Neuronal stem cell (in vitro differentiated cells): ENCODE measurements around the gene CSMD2.

Experiments
- DNase-seq: peaks from one replicate; pipeline ENCODE4 v3.0.0-alpha.2; 2013; ENCODE audit warnings: low spot score
- H2AFZ ChIP-seq: one replicate; pipeline ENCODE4 v1.6.1; 2013; ENCODE audit warnings: mild to moderate bottlenecking, low read length, inconsistent platforms
- H2AK5ac ChIP-seq: 2 replicates; pipeline ENCODE4 v1.6.1; 2013; ENCODE audit warnings: low read depth, mild to moderate bottlenecking, inconsistent platforms, low read length, moderate library complexity, mixed read lengths
- H2BK120ac ChIP-seq: 2 replicates; pipeline ENCODE4 v1.6.1; 2013; ENCODE audit warnings: low read depth, mild to moderate bottlenecking, inconsistent platforms, low read length, moderate library complexity, mixed read lengths
- H2BK12ac ChIP-seq: one replicate; pipeline ENCODE4 v1.6.1; 2013; ENCODE audit warnings: low read length, inconsistent platforms
- H2BK15ac ChIP-seq: 2 replicates; pipeline ENCODE4 v1.6.1; 2013; ENCODE audit warnings: mild to moderate bottlenecking, low read length, inconsistent platforms, mixed read lengths
- H2BK5ac ChIP-seq: one replicate; pipeline ENCODE4 v1.6.1; 2013; ENCODE audit warnings: inconsistent platforms, mild to moderate bottlenecking, low read length, moderate library complexity
- H3K14ac ChIP-seq: one replicate; pipeline ENCODE4 v1.6.1; 2013; ENCODE audit warnings: low read length, inconsistent platforms
- H3K18ac ChIP-seq: 2 replicates; pipeline ENCODE4 v1.6.1; 2013; ENCODE audit warnings: low read length, inconsistent platforms
- H3K23ac ChIP-seq: 2 replicates; pipeline ENCODE4 v1.6.1; 2013; ENCODE audit warnings: low read depth, mild to moderate bottlenecking, mixed read lengths, low read length, inconsistent platforms; ENCODE audit not compliant: poor library complexity
- H3K27ac ChIP-seq: replicated peaks from 3 replicates; pipeline ENCODE4 v1.5.1; 2013; ENCODE audit warnings: low read length, inconsistent platforms
- H3K27me3 ChIP-seq, 3 experiments: 2 replicates each; pipeline ENCODE4 v1.6.1; 2013; ENCODE audit warnings: low read length in 3 of 3, mild to moderate bottlenecking in 2 of 3, inconsistent platforms in 1 of 3, low read depth in 1 of 3, mixed read lengths in 1 of 3, moderate library complexity in 1 of 3; ENCODE audit not compliant: control insufficient read depth in 3 of 3, insufficient read depth in 3 of 3
- H3K36me3 ChIP-seq, 2 donors: replicated peaks in 1 of 2; 2 replicates each; pipeline ENCODE4 v1.6.1; 2013; ENCODE audit warnings: low read length in 2 of 2; ENCODE audit not compliant: control insufficient read depth in 2 of 2, insufficient read depth in 2 of 2
- H3K4ac ChIP-seq: 2 replicates; pipeline ENCODE4 v1.6.1; 2013; ENCODE audit warnings: inconsistent platforms, mild to moderate bottlenecking, low read length, moderate library complexity
- H3K4me1 ChIP-seq, 2 donors: 1 replicate in 1 of 2; 2 replicates in 1 of 2; pipeline ENCODE4 v1.6.1; 2013; ENCODE audit warnings: low read length in 2 of 2, low read depth in 1 of 2; ENCODE audit not compliant: control insufficient read depth in 2 of 2, insufficient read depth in 1 of 2
- H3K4me2 ChIP-seq: one replicate; pipeline ENCODE4 v1.6.1; 2013; ENCODE audit warnings: mild to moderate bottlenecking, low read length, inconsistent platforms; ENCODE audit not compliant: insufficient read depth, poor library complexity, severe bottlenecking
- H3K4me3 ChIP-seq, 2 donors: 2 replicates each; pipeline ENCODE4 v1.5.1; 2013; ENCODE audit warnings: low read length in 2 of 2, mild to moderate bottlenecking in 2 of 2, inconsistent platforms in 1 of 2, moderate library complexity in 1 of 2
- H3K79me1 ChIP-seq: one replicate; pipeline ENCODE4 v1.6.1; 2013; ENCODE audit warnings: low read depth, mild to moderate bottlenecking, inconsistent platforms, low read length, moderate library complexity
- H3K9ac ChIP-seq: one replicate; pipeline ENCODE4 v1.6.1; 2013; ENCODE audit warnings: mild to moderate bottlenecking, low read depth, low read length, inconsistent platforms; ENCODE audit not compliant: poor library complexity
- H3K9me3 ChIP-seq, 2 donors: replicated peaks in 1 of 2; 2 replicates each; pipeline versions ENCODE3 to v1.6.1; 2013; ENCODE audit warnings: low read length in 2 of 2, mild to moderate bottlenecking in 2 of 2, inconsistent platforms in 1 of 2, low read depth in 1 of 2, mixed read lengths in 1 of 2, moderate library complexity in 1 of 2; ENCODE audit not compliant: control insufficient read depth in 2 of 2, insufficient read depth in 1 of 2
- H4K8ac ChIP-seq: one replicate; pipeline ENCODE4 v1.6.1; 2013; ENCODE audit warnings: low read depth, mild to moderate bottlenecking, inconsistent platforms, low read length, moderate library complexity
- H4K91ac ChIP-seq: one replicate; pipeline ENCODE4 v1.6.1; 2013; ENCODE audit warnings: low read length, low read depth, mild to moderate bottlenecking, inconsistent platforms; ENCODE audit not compliant: poor library complexity
- WGBS, 2 donors: extraction: QIAGEN DNeasy Blood & Tissue Kit; methylation state at CpG; one replicate each; pipeline ENCODE4 v1.1.7; 2013; ENCODE audit warnings: missing lambda C conversion rate in 2 of 2, mixed read lengths in 1 of 2; ENCODE audit not compliant: insufficient read length in 2 of 2, insufficient replicate concordance in 1 of 2; ENCODE audit errors: extremely low coverage in 2 of 2; 5-methylcytosine and 5-hydroxymethylcytosine counted together

Gene CSMD2

GRCh38 chr1:34192621-34193020, 27.6 kb upstream of the CSMD2 start:
- Histone ChIP-seq H3K18ac (no peak overlapping the region), H3K9me3 (peaks cover 0 to 2% of the 10 kb centered on the region in 2 donors), H2BK5ac (no peak overlapping the region), H3K4me1 (peaks cover 0 to 6% of the 10 kb centered on the region in 2 donors), H4K91ac (no peak overlapping the region), H3K14ac (no peak overlapping the region), H2BK12ac (no peak overlapping the region), H2AFZ (no peak overlapping the region), H4K8ac (no peak overlapping the region), H2BK120ac (no peak overlapping the region), H3K4me3 (no peak overlapping the region), H3K4me2 (no peak overlapping the region), H2BK15ac (no peak overlapping the region), H3K27me3 (peaks cover 0 to 10% (median 2%) of the 10 kb centered on the region in 3 experiments), H3K79me1 (no peaks in the 10 kb centered on the region), H3K9ac (no peak overlapping the region), H3K36me3 (no peaks in the 10 kb centered on the region), H3K27ac (no peak overlapping the region), H2AK5ac (no peak overlapping the region), H3K23ac (no peak overlapping the region), H3K4ac (no peak overlapping the region)
- WGBS, 2 donors, result no CpG with 5 or more reads among the region's 3 CpGs
- no peak for DNase-seq

GRCh38 chr1:34190692-34191091, 25.7 kb upstream of the CSMD2 start:
- Histone ChIP-seq H2BK120ac (no peak overlapping the region), H3K23ac (no peak overlapping the region), H3K18ac (no peak overlapping the region), H3K4me1 (peaks cover 0 to 6% of the 10 kb centered on the region in 2 donors), H2AK5ac (no peak overlapping the region), H2AFZ (no peak overlapping the region), H3K79me1 (no peaks in the 10 kb centered on the region), H3K4me2 (no peak overlapping the region), H2BK15ac (no peak overlapping the region), H3K9ac (no peak overlapping the region), H2BK12ac (no peak overlapping the region), H3K4ac (no peak overlapping the region), H4K91ac (no peak overlapping the region), H3K27ac (no peak overlapping the region), H3K27me3 (peaks cover 0 to 10% (median 2%) of the 10 kb centered on the region in 3 experiments), H3K9me3 (peaks cover 0 to 2% of the 10 kb centered on the region in 2 donors), H4K8ac (no peak overlapping the region), H3K4me3 (no peak overlapping the region), H3K36me3 (no peaks in the 10 kb centered on the region), H3K14ac (no peak overlapping the region), H2BK5ac (no peak overlapping the region)
- no peak for DNase-seq
- no CpG with 5 or more reads among the region's 2 CpGs for WGBS, 2 donors

GRCh38 chr1:34188985-34189384, 24.0 kb upstream of the CSMD2 start:
- Histone ChIP-seq H4K8ac (no peak overlapping the region), H3K14ac (no peak overlapping the region), H3K79me1 (no peaks in the 10 kb centered on the region), H3K4me3 (peak overlapping the region in 1 of 2 donors; percentile 59), H3K4ac (no peak overlapping the region), H2BK15ac (no peak overlapping the region), H2AK5ac (no peak overlapping the region), H2BK12ac (no peak overlapping the region), H3K4me1 (peaks cover 0 to 6% of the 10 kb centered on the region in 2 donors), H2BK120ac (no peak overlapping the region), H3K27ac (no peak overlapping the region), H3K18ac (peak overlapping the region; percentile 29), H3K9me3 (peaks cover 0 to 2% of the 10 kb centered on the region in 2 donors), H3K23ac (no peak overlapping the region), H3K36me3 (no peaks in the 10 kb centered on the region), H3K27me3 (peaks cover 0 to 10% (median 2%) of the 10 kb centered on the region in 3 experiments), H3K9ac (no peak overlapping the region), H3K4me2 (no peak overlapping the region), H2BK5ac (no peak overlapping the region), H2AFZ (no peak overlapping the region), H4K91ac (peak overlapping the region; percentile 40)
- DNase-seq, result no peak
- WGBS, 2 donors, result no CpG with 5 or more reads among the region's 4 CpGs

GRCh38 chr1:34188418-34188817, 23.4 kb upstream of the CSMD2 start:
- no peak overlapping the region for H3K23ac ChIP-seq
- H3K9me3 ChIP-seq, result peaks cover 0 to 2% of the 10 kb centered on the region in 2 donors
- H3K4me2 ChIP-seq, result no peak overlapping the region
- no peak overlapping the region for H2AK5ac ChIP-seq
- H3K9ac ChIP-seq, result no peak overlapping the region
- no peak overlapping the region for H4K91ac ChIP-seq
- no peaks in the 10 kb centered on the region for H3K36me3 ChIP-seq
- no peak overlapping the region for H3K27ac ChIP-seq
- H4K8ac ChIP-seq, result no peak overlapping the region
- H3K4ac ChIP-seq, result no peak overlapping the region
- H3K14ac ChIP-seq, result no peak overlapping the region
- H2BK12ac ChIP-seq, result no peak overlapping the region
- no peak overlapping the region for H2BK15ac ChIP-seq
- H2BK5ac ChIP-seq, result no peak overlapping the region
- no peak overlapping the region for H3K4me3 ChIP-seq
- H3K4me1 ChIP-seq, result peaks cover 0 to 6% of the 10 kb centered on the region in 2 donors
- no peak for DNase-seq
- no peak overlapping the region for H2AFZ ChIP-seq
- H3K27me3 ChIP-seq, result peaks cover 0 to 10% (median 2%) of the 10 kb centered on the region in 3 experiments
- no peak overlapping the region for H2BK120ac ChIP-seq
- no peaks in the 10 kb centered on the region for H3K79me1 ChIP-seq
- no CpG with 5 or more reads among the region's 8 CpGs for WGBS, 2 donors
- no peak overlapping the region for H3K18ac ChIP-seq
